GM12864 (cell line): ENCODE results near the gene NFIL3.
A peak's percentile ranks its signal among the peaks of the same experiment; 100 is the strongest.

Experiments
- DNase-seq: peaks from one replicate; pipeline ENCODE4 v3.0.0-alpha.2; 2011; ENCODE audit warnings: low read depth
- H3K4me3 ChIP-seq: 2 replicates; pipeline ENCODE4 v1.5.1; 2011; ENCODE audit warnings: mild to moderate bottlenecking, low read depth, low read length, control low read depth
- CTCF ChIP-seq: IDR thresholded peaks from 2 replicates; pipeline ENCODE4 v1.5.1; 2011; ENCODE audit warnings: low read depth, mild to moderate bottlenecking, moderate library complexity, low read length, control low read depth, inconsistent platforms; ENCODE audit errors: missing control alignments

NFIL3 gene

GRCh38 chr9:91443994-91444392 lies 20.4 kb upstream of the NFIL3 start:
- TF ChIP-seq CTCF: no peak
- no peak for DNase-seq
- no peak overlapping the region for H3K4me3 ChIP-seq

- H3K4me3 ChIP-seq: no peak overlapping the region
- no peak for TF ChIP-seq CTCF
- no peak for DNase-seq
Measured at GRCh38 chr9:91443321-91443993, 19.8 kb upstream of the NFIL3 start.

DNA sequence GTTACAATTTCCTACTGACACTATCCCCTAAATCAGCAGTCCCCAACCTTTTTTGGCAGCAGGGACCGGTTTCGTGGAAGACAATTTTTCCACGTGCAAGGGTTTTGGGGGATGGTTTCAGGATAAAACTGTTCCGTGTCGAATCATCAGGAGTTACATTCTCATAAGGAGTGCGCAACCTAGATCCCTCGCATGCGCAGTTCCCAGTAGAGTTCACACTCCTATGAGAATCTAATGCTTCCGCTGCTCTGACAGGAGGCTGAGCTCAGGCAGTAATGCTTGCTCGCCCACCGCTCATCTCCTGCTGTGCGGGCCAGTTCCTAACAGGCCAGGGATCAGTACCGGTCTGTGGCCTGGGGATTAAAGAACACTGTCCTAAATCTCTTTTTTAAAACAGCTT lies 13.2 kb upstream of the NFIL3 start:
- DNase-seq: no peak
- no peak for TF ChIP-seq CTCF
- H3K4me3 ChIP-seq: no peak overlapping the region

DNA sequence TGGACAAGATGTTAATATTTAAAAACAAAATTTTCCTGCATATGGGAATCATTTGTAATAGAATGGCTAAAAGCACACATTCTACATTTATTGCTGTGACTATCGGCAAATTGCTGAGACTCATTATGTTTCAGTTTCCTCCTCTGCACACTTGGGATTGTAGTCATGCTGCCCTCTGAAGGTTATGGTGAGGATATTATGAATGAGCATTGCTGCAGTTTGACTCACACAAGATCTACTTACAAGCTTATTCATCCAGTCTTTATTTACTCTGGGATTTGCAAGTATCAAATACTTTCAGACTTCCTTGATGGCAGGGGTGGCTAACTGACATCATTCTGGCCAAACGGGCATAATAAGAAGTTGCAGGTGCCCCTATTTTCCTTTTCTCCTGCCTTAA lies 9.5 kb upstream of the NFIL3 start:
- no peak for DNase-seq
- peak; percentile 39 for TF ChIP-seq CTCF
- no peak overlapping the region for H3K4me3 ChIP-seq

DNA sequence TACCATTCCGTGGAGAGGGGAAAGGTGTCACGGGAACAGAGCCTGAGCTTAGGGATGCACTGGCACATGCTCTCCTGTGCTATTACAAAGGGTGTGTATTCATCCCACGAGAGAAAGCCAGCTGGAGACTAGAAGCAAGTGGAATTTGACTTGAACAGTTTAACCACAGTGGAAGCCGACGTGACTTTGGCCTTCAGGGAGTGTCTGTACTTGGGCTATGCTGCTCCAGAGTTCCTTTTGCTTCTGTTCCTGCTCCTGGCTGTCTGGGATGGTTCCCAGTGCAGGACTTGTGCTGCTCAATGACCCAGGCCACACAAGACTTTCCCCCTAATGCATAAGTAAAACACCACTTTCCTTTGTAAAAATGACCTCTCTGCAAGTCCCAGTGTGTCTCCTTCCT lies 7.9 kb upstream of the NFIL3 start:
- no peak for DNase-seq
- no peak for TF ChIP-seq CTCF
- no peak overlapping the region for H3K4me3 ChIP-seq

GRCh38 chr9:91429501-91429900 lies 5.9 kb upstream of the NFIL3 start:
- DNase-seq: no peak
- no peak overlapping the region for H3K4me3 ChIP-seq
- no peak for TF ChIP-seq CTCF

DNA sequence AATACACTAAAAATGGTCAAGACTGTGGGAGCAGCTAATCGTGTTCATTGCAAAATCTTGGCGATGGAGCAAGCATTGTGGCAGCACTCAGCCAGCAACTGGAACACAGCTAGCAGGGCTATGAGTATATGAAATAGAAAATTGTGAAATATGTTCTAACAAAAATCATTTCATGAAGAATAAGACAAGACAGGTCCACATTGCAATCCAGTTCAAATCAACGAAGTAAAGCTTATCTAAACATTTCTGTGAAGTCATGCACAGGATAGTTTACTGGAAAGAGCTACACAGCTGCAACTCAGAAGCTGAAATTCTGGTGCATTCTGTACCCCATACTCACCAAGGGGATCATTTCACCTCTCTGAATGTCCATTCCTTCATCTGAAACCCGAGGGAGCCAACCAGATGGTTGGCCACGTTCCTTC lies 5.3 kb upstream of the NFIL3 start:
- no peak overlapping the region for H3K4me3 ChIP-seq
- no peak for DNase-seq
- no peak for TF ChIP-seq CTCF
